Neural progenitor cell (in vitro differentiated cells): ENCODE data around the gene EPS8. TPM values are rescaled to one million over a fixed set of nuclear protein-coding genes. Genes with fewer than 3 reads are reported as not detected.

Source experiments
- DNase-seq: peaks from one replicate; pipeline ENCODE4 v3.0.0-alpha.2; 2016; ENCODE audit warnings: low spot score
- H2AFZ ChIP-seq: fragments of 200-600 bp; sonication (generic); replicated peaks from 2 replicates; pipeline ENCODE4 v1.6.1; 2016; ENCODE audit warnings: antibody characterized with exemption
- H3F3A ChIP-seq: fragments of 200-600 bp; sonication (generic); 2 replicates; pipeline ENCODE4 v1.6.1; 2016; ENCODE audit warnings: antibody characterized with exemption, low read depth
- H3K27ac ChIP-seq: fragments of 200-600 bp; sonication (generic); 2 replicates; pipeline ENCODE4 v1.5.1; 2016; ENCODE audit warnings: mild to moderate bottlenecking
- H3K27me3 ChIP-seq: fragments of 200-600 bp; sonication (generic); 2 replicates; pipeline ENCODE4 v1.6.1; 2016; ENCODE audit warnings: mild to moderate bottlenecking, moderate library complexity
- H3K36me3 ChIP-seq: fragments of 200-600 bp; sonication (generic); 2 replicates; pipeline ENCODE4 v1.5.1; 2016
- H3K4me1 ChIP-seq: fragments of 200-600 bp; sonication (generic); 2 replicates; pipeline ENCODE4 v1.6.1; 2016; ENCODE audit warnings: mixed run types
- H3K4me2 ChIP-seq: fragments of 200-600 bp; sonication (generic); 2 replicates; pipeline ENCODE4 v1.6.1; 2016
- H3K4me3 ChIP-seq: fragments of 200-600 bp; sonication (generic); 2 replicates; pipeline ENCODE4 v1.5.1; 2016
- H3K79me2 ChIP-seq: fragments of 200-600 bp; sonication (generic); 2 replicates; pipeline ENCODE4 v1.6.1; 2016; ENCODE audit warnings: low read depth
- H3K9ac ChIP-seq: fragments of 200-600 bp; sonication (generic); 2 replicates; pipeline ENCODE4 v1.6.1; 2016
- H3K9me3 ChIP-seq: fragments of 200-600 bp; sonication (generic); 2 replicates; pipeline ENCODE4 v1.5.1; 2016; ENCODE audit warnings: low read depth
- H4K20me1 ChIP-seq: fragments of 200-600 bp; sonication (generic); 2 replicates; pipeline ENCODE4 v1.6.1; 2016; ENCODE audit warnings: low read depth
- H3K27ac Mint-ChIP-seq: 3 replicates; pipeline ENCODE4 v1.8.0; 2021; ENCODE audit warnings: mixed read lengths
- H3K27me3 Mint-ChIP-seq: 2 replicates; pipeline ENCODE4 v1.8.0; 2022; ENCODE audit warnings: low read depth, mild to moderate bottlenecking, inconsistent platforms, moderate library complexity, mixed read lengths; ENCODE audit not compliant: insufficient read depth
- H3K36me3 Mint-ChIP-seq: 3 replicates; pipeline ENCODE4 v1.8.0; 2021; ENCODE audit warnings: mixed read lengths
- H3K4me1 Mint-ChIP-seq: 3 replicates; pipeline ENCODE4 v1.8.0; 2021; ENCODE audit warnings: mixed read lengths
- H3K4me3 Mint-ChIP-seq: 3 replicates; pipeline ENCODE4 v1.8.0; 2021; ENCODE audit warnings: mild to moderate bottlenecking, moderate library complexity, mixed read lengths
- H3K9me3 Mint-ChIP-seq: 3 replicates; pipeline ENCODE4 v1.8.0; 2020; ENCODE audit warnings: mixed read lengths
- EZH2 ChIP-seq: fragments of 200-600 bp; sonication (generic); IDR thresholded peaks from 2 replicates; pipeline ENCODE4 v1.6.1; 2017; ENCODE audit warnings: antibody characterized with exemption, mild to moderate bottlenecking, moderate library complexity
- EZH2phosphoT487 ChIP-seq: fragments of 200-600 bp; sonication (generic); IDR thresholded peaks from 2 replicates; pipeline ENCODE4 v1.6.1; 2017; ENCODE audit warnings: antibody characterized with exemption
- total RNA-seq: library from RNA; depleted of rRNA; stranded (reverse); fragments of >200 nt; gene quantifications from 2 replicates; pipeline ENCODE4 v1.2.3, GENCODE V29; 2015; ENCODE audit warnings: low replicate concordance
- TF ChIP-seq, protein P1 (sequence below): fragments of 200-600 bp; sonication (generic); IDR thresholded peaks from 2 replicates; pipeline ENCODE4 v1.5.1; 2017; ENCODE audit warnings: antibody characterized with exemption, mild to moderate bottlenecking

Gene EPS8
- total RNA-seq, 1 donor from 2014 or later: 17.0 TPM

DNA sequence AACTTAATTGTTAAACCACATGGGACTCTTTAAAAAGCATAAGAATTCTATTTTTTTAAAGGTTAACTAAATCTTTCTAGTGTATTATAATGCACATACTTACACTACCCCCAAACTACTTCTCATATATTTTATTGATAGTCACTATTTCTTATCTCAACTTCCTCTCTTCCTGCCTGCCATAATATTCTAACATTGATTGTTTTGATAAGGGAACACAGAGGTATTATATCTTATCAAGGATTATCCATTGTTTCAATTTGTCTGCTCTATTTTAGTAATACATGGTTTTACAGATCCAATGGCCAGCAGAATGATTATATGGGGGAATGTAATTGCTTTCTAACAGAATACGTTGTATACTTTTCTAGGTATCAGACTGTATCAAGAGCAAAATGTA lies 98.9 kb downstream of the EPS8 start:
- no peak for DNase-seq
- no peak for TF ChIP-seq EZH2
- H3K27ac Mint-ChIP-seq: no peak overlapping the region
- Histone ChIP-seq H4K20me1 (no peaks in the 10 kb centered on the region), H3K9me3 (no peaks in the 10 kb centered on the region), H3K36me3 (no peaks in the 10 kb centered on the region), H3K4me1 (peaks cover 10% of the 10 kb centered on the region), H3F3A (no peaks in the 10 kb centered on the region), H3K9ac (no peak overlapping the region), H3K4me3 (no peak overlapping the region), H3K27me3 (no peaks in the 10 kb centered on the region), H3K27ac (no peak overlapping the region), H3K79me2 (no peaks in the 10 kb centered on the region), H3K4me2 (no peak overlapping the region), H2AFZ (no peak overlapping the region)
- H3K4me1 Mint-ChIP-seq: peaks cover 29% of the 10 kb centered on the region
- H3K4me3 Mint-ChIP-seq: no peak overlapping the region
- no peaks in the 10 kb centered on the region for H3K27me3 Mint-ChIP-seq
- H3K36me3 Mint-ChIP-seq: no peaks in the 10 kb centered on the region
- H3K9me3 Mint-ChIP-seq: peaks cover 7% of the 10 kb centered on the region

GRCh38 chr12:15689751-15690191 lies 99.4 kb downstream of the EPS8 start:
- H3K27ac Mint-ChIP-seq: peak overlapping the region; percentile 9
- Histone ChIP-seq H3K4me2 (no peak overlapping the region), H3K27me3 (no peaks in the 10 kb centered on the region), H3K4me3 (no peak overlapping the region), H3K9ac (no peak overlapping the region), H4K20me1 (no peaks in the 10 kb centered on the region), H3K9me3 (no peaks in the 10 kb centered on the region), H2AFZ (no peak overlapping the region), H3K79me2 (no peaks in the 10 kb centered on the region), H3F3A (no peaks in the 10 kb centered on the region), H3K4me1 (peaks cover 10% of the 10 kb centered on the region), H3K27ac (no peak overlapping the region), H3K36me3 (no peaks in the 10 kb centered on the region)
- peaks cover 33% of the 10 kb centered on the region for H3K4me1 Mint-ChIP-seq
- H3K9me3 Mint-ChIP-seq: peaks cover 7% of the 10 kb centered on the region
- DNase-seq: no peak
- TF ChIP-seq, protein P1, sequence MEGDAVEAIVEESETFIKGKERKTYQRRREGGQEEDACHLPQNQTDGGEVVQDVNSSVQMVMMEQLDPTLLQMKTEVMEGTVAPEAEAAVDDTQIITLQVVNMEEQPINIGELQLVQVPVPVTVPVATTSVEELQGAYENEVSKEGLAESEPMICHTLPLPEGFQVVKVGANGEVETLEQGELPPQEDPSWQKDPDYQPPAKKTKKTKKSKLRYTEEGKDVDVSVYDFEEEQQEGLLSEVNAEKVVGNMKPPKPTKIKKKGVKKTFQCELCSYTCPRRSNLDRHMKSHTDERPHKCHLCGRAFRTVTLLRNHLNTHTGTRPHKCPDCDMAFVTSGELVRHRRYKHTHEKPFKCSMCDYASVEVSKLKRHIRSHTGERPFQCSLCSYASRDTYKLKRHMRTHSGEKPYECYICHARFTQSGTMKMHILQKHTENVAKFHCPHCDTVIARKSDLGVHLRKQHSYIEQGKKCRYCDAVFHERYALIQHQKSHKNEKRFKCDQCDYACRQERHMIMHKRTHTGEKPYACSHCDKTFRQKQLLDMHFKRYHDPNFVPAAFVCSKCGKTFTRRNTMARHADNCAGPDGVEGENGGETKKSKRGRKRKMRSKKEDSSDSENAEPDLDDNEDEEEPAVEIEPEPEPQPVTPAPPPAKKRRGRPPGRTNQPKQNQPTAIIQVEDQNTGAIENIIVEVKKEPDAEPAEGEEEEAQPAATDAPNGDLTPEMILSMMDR: no peak
- no peak for TF ChIP-seq EZH2
- TF ChIP-seq EZH2phosphoT487: no peak
- H3K4me3 Mint-ChIP-seq: no peak overlapping the region
- H3K36me3 Mint-ChIP-seq: no peaks in the 10 kb centered on the region
- no peaks in the 10 kb centered on the region for H3K27me3 Mint-ChIP-seq

DNA sequence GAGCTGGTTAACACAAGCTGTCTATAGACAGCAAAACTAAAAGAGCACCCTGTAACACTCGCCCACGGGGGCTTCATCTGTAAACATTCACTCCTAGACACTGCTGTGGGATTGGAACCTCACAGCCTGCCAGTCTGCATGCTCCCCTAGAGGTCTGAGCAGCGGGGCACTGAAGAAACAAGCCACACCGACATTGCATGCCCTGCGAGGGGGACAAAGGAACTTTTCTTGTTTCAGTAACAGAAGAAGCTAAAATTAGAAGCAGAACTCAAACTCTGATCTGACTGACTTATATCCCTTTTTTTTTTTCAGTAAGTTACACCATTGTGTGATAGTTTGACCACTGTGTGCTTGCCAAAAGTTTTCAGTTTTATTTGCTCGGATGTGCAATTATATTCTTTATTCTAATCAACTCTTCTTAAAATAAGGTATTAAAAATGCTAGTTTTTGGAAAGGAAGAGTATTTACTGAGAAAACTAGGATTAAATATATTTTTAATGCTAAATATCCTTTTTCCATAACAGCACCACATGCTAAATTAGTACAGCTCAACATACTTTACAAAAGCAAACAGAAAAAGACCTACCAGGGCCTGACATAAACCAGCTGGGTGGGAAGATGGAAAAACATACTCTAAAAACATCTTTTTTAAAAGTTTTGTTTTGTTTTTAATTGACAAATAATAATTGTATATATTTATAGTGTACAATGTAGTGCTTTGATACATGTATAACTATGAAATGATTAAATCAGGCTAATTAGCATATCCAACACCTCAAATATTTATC lies 100.2 kb downstream of the EPS8 start:
- Histone ChIP-seq H3F3A (no peaks in the 10 kb centered on the region), H3K4me1 (peaks cover 10% of the 10 kb centered on the region), H3K4me3 (no peak overlapping the region), H3K9ac (no peak overlapping the region), H3K79me2 (no peaks in the 10 kb centered on the region), H3K9me3 (no peaks in the 10 kb centered on the region), H4K20me1 (no peaks in the 10 kb centered on the region), H3K27me3 (no peaks in the 10 kb centered on the region), H3K4me2 (peak overlapping the region; percentile 50), H2AFZ (peak overlapping the region; percentile 60), H3K36me3 (no peaks in the 10 kb centered on the region), H3K27ac (no peak overlapping the region)
- no peak for TF ChIP-seq EZH2
- no peak for TF ChIP-seq EZH2phosphoT487
- TF ChIP-seq, protein P1: no peak
- peaks cover 7% of the 10 kb centered on the region for H3K9me3 Mint-ChIP-seq
- H3K27ac Mint-ChIP-seq: peak overlapping the region; percentile 86
- peak; percentile 31 for DNase-seq
- no peaks in the 10 kb centered on the region for H3K36me3 Mint-ChIP-seq
- H3K4me1 Mint-ChIP-seq: peaks cover 37% of the 10 kb centered on the region
- H3K27me3 Mint-ChIP-seq: no peaks in the 10 kb centered on the region
- H3K4me3 Mint-ChIP-seq: peak overlapping the region; percentile 78

DNA sequence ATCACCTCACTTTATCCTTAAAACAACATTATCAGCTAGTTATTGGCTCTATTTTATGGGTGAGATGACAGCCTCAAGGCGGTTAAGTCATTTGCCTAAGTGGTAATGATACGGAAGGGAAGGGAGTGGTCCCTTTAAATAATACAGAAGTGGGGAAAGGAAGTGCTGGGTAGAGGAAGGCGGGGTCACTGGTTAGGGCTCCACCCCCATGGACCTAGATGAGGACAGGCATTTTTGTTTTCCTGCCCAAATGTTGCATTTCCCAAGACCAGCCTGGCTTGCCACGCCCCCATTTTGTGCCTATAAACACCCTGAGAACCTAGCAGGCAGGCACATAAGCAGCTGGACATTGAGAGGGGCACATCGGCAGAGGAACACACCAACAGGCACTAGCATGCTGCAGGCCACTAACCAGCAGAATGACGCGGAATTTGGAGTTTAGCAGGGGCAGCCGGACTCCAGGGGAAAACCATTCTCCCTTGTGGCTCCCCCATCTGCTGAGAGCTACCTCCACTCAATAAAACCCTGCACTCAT lies 100.9 kb downstream of the EPS8 start:
- no peak for DNase-seq
- TF ChIP-seq EZH2 (no peak), EZH2phosphoT487 (no peak)
- TF ChIP-seq, protein P1: no peak
- Mint-ChIP-seq H3K27ac (peak overlapping the region; percentile 86), H3K36me3 (no peaks in the 10 kb centered on the region), H3K27me3 (no peaks in the 10 kb centered on the region), H3K9me3 (peaks cover 1% of the 10 kb centered on the region), H3K4me1 (peaks cover 37% of the 10 kb centered on the region), H3K4me3 (peak overlapping the region; percentile 78)
- Histone ChIP-seq H3K4me1 (peaks cover 10% of the 10 kb centered on the region), H3K27ac (no peak overlapping the region), H3K4me2 (peak overlapping the region; percentile 50), H3K9me3 (no peaks in the 10 kb centered on the region), H3K36me3 (no peaks in the 10 kb centered on the region), H3K4me3 (no peak overlapping the region), H2AFZ (peak overlapping the region; percentile 60), H3K9ac (no peak overlapping the region), H3K27me3 (no peaks in the 10 kb centered on the region), H3F3A (no peaks in the 10 kb centered on the region), H3K79me2 (no peaks in the 10 kb centered on the region), H4K20me1 (no peaks in the 10 kb centered on the region)
